ENCODE results near the gene MACROD2.

The MACROD2 gene

GRCh38 chr20:15811951-15812350 is 1816.6 kb downstream of the MACROD2 start:
- no peaks in the 10 kb centered on the region for H3K79me2 ChIP-seq (ENCODE audit: insufficient read depth, low read length)
- no peaks in the 10 kb centered on the region for H3F3A ChIP-seq (ENCODE audit: insufficient read depth)
- no peak overlapping the region for H3K4me2 ChIP-seq (ENCODE audit: low read depth, low read length, poor library complexity, severe bottlenecking)
- no peaks in the 10 kb centered on the region for H3K9me2 ChIP-seq (replicated peaks; ENCODE audit: insufficient read depth, low read length)
- H3K4me3 ChIP-seq (ENCODE audit: insufficient read depth, low read length, poor library complexity, severe bottlenecking) = no peak overlapping the region
- H4K20me1 ChIP-seq (ENCODE audit: low read depth, low read length) = no peaks in the 10 kb centered on the region
- H3K27me3 ChIP-seq (ENCODE audit: low read length) = no peaks in the 10 kb centered on the region
- no peak overlapping the region for H3K9ac ChIP-seq (ENCODE audit: low read length)
- H2AFZ ChIP-seq (ENCODE audit: low read depth, low read length, severe bottlenecking) = no peak overlapping the region
- no peak for TF ChIP-seq CTCF (IDR thresholded peaks at IDR 0.05; ENCODE audit: insufficient read depth, low read length, poor library complexity, severe bottlenecking)
- no peak for TF ChIP-seq EZH2phosphoT487 (conservative IDR thresholded peaks at IDR 0.05; ENCODE audit: low read length)
- no peaks in the 10 kb centered on the region for H3K9me3 ChIP-seq (ENCODE audit: insufficient read depth, low read length)
- no peak overlapping the region for H3K27ac ChIP-seq (ENCODE audit: low read depth, low read length)
- no peaks in the 10 kb centered on the region for H3K36me3 ChIP-seq (ENCODE audit: low read length)

- TF ChIP-seq EZH2phosphoT487 (conservative IDR thresholded peaks at IDR 0.05; ENCODE audit: low read length) (no peak), CTCF (IDR thresholded peaks at IDR 0.05; ENCODE audit: insufficient read depth, low read length, poor library complexity, severe bottlenecking) (no peak)
- Histone ChIP-seq H4K20me1 (ENCODE audit: low read depth, low read length) (no peaks in the 10 kb centered on the region), H3K27ac (ENCODE audit: low read depth, low read length) (no peak overlapping the region), H3F3A (ENCODE audit: insufficient read depth) (no peaks in the 10 kb centered on the region), H3K9me2 (replicated peaks; ENCODE audit: insufficient read depth, low read length) (no peaks in the 10 kb centered on the region), H3K9ac (ENCODE audit: low read length) (no peak overlapping the region), H3K27me3 (ENCODE audit: low read length) (no peaks in the 10 kb centered on the region), H3K79me2 (ENCODE audit: insufficient read depth, low read length) (no peaks in the 10 kb centered on the region), H2AFZ (ENCODE audit: low read depth, low read length, severe bottlenecking) (no peak overlapping the region), H3K4me3 (ENCODE audit: insufficient read depth, low read length, poor library complexity, severe bottlenecking) (no peak overlapping the region), H3K4me2 (ENCODE audit: low read depth, low read length, poor library complexity, severe bottlenecking) (no peak overlapping the region), H3K9me3 (ENCODE audit: insufficient read depth, low read length) (no peaks in the 10 kb centered on the region), H3K36me3 (ENCODE audit: low read length) (no peaks in the 10 kb centered on the region)
Observed at GRCh38 chr20:15812696-15813095, 1817.4 kb downstream of the MACROD2 start.

GRCh38 chr20:15814360-15814759 is 1819.0 kb downstream of the MACROD2 start:
- H3K9me3 ChIP-seq (ENCODE audit: insufficient read depth, low read length) = no peaks in the 10 kb centered on the region
- H3K36me3 ChIP-seq (ENCODE audit: low read length) = no peaks in the 10 kb centered on the region
- no peaks in the 10 kb centered on the region for H4K20me1 ChIP-seq (ENCODE audit: low read depth, low read length)
- no peak overlapping the region for H3K4me2 ChIP-seq (ENCODE audit: low read depth, low read length, poor library complexity, severe bottlenecking)
- H3K79me2 ChIP-seq (ENCODE audit: insufficient read depth, low read length) = no peaks in the 10 kb centered on the region
- H3K27me3 ChIP-seq (ENCODE audit: low read length) = no peaks in the 10 kb centered on the region
- no peak overlapping the region for H3K27ac ChIP-seq (ENCODE audit: low read depth, low read length)
- TF ChIP-seq EZH2phosphoT487 (conservative IDR thresholded peaks at IDR 0.05; ENCODE audit: low read length) (no peak), CTCF (IDR thresholded peaks at IDR 0.05; ENCODE audit: insufficient read depth, low read length, poor library complexity, severe bottlenecking) (no peak)
- no peak overlapping the region for H2AFZ ChIP-seq (ENCODE audit: low read depth, low read length, severe bottlenecking)
- no peaks in the 10 kb centered on the region for H3K9me2 ChIP-seq (replicated peaks; ENCODE audit: insufficient read depth, low read length)
- H3F3A ChIP-seq (ENCODE audit: insufficient read depth) = no peaks in the 10 kb centered on the region
- no peak overlapping the region for H3K9ac ChIP-seq (ENCODE audit: low read length)
- no peak overlapping the region for H3K4me3 ChIP-seq (ENCODE audit: insufficient read depth, low read length, poor library complexity, severe bottlenecking)
